GM21723 (cell line): ENCODE data around the gene RPS6KB2.
"Not testable (repeated sequence)": the region's sequence is repeated elsewhere in the genome, so short reads cannot be mapped to it uniquely, and the experiment has no call there.

Experiments
- ATAC-seq: cut with Tn5 transposase; IDR thresholded peaks from one replicate; pipeline ENCODE4 v1.9.1; 2021; ENCODE audit warnings: mild to moderate bottlenecking, moderate library complexity; ENCODE audit not compliant: unreplicated experiment

Gene RPS6KB2

DNA sequence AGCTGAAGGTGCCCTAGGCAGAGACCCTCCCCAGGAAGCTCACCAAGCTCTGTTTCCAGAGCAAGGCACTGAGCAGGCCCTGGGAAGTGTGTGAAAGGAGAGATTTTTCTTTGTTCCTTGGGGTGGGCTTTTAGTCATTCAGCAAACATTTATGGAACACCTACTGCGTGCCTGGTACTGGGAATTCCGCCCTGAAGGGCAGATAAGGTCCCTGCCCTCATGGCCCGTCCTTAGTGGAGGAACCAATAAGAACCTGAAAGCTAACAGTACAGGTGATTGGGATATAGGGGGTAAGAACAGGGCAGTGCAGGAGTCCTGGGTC lies 36.9 kb downstream of the RPS6KB2 start:
- ATAC-seq = no peak

DNA sequence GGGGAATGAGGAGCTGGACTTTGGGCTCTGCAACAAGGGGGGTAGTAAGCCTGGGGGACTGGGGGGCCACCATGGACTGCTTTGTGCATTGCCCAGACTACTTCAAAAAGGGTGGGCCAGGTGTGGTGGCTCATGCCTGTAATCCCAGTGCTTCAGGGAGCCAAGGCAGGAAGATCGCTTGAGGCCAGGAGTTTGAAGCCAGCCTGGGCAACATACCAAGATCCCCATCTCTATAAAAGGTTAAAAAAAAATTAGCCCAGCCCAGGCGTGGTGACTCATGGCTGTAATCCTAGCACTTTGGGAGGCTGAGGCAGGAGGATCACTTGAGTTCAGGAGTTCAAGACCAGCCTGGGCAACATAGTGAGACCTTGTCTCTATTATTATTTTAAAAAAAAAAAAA lies 37.2 kb downstream of the RPS6KB2 start:
- ATAC-seq = not testable (repeated sequence)

DNA sequence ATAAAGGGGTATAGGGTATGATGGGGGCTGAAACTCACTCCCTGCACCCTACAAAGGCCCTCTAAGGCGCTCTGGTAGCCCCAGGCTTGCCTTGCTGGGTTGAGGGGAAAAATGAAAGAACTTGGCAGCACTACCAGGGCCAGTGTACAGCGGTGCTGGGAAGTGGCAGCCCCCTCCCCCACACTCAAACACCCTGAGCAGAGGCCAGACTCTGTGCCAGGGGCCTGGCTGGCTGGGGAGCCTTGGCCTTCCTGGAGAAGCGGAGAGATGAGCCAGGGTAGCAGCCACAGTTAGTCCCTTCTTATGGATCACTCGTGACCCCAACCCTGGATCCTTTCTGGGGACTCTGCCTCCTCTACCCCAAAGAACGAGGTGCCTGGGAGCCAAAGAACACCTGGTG lies 38.1 kb downstream of the RPS6KB2 start:
- no peak for ATAC-seq

DNA sequence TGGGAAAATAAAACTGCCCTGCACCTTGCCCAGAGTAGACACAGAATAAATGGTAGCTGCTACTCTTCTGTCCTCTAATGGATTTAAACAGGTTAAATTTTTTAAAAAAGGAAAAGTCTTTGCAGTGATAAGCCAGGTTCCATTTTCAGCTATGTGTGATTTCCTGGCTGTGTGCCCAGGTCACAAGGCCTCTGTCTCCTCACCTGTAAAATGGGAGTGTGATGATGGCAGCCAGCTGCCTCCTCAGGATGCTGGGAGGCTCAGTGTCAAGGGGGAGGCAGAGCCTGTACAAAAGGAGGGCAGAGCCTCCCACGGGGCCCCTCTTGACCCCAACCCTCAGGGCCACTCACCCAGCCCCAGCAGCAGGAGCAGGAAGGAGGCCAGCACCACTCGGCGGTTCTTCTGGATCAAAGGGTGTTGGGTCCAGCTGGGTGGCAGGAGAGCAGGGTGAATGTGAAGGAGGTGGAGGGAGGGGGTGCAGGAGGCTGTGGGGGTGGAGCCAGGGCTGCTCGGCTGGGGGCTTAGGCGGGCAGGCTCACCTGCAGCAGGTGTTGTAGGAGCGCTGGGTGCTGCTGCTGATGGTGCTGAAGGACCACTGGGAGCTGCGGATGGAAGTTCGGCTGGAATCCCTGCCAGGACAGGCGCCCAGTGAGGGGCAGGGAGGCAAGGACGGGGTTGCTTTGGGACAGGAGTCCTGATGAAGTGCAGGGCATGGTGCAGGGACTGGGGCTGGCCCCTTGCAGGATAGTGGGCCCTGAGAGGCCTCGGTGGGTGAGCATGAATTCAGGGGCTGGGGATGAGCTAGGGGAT lies 38.9 kb downstream of the RPS6KB2 start:
- no peak for ATAC-seq

DNA sequence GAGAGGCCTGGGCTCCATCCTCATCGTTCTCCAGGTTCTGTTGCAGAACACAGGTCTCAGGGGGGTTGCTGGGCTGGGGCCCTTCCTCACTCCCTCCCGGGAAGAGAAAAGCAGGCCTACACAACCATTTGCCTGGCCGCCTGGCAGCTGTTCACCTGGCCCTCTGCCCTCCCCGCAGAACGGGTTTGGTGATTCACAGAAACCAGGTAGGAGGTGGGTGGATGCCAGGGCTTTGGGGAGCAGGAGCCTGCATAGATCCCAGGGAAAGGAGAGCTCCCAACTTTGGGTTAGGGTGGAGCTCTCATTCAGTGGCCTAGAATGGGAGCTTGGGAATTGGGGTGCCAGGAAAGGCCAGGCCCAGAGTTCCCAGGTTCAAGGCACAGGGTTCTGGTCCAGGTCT lies 39.8 kb downstream of the RPS6KB2 start:
- no peak for ATAC-seq

DNA sequence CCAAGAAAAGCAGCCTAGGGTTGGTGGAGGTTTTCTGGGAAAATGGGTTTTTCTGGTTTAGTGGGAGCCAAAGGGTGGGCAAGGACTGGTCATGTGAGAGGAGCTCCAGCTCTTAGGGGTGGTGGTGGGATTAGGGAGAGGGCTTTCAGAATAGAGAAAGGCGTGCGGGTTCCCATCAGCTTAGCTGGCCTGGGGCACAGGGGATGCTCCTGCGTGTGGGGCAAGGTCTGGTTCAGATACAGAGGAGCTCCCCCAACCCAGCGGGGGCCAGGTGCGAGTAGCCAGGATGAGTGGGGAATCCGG lies 40.1 kb downstream of the RPS6KB2 start:
- ATAC-seq = no peak

DNA sequence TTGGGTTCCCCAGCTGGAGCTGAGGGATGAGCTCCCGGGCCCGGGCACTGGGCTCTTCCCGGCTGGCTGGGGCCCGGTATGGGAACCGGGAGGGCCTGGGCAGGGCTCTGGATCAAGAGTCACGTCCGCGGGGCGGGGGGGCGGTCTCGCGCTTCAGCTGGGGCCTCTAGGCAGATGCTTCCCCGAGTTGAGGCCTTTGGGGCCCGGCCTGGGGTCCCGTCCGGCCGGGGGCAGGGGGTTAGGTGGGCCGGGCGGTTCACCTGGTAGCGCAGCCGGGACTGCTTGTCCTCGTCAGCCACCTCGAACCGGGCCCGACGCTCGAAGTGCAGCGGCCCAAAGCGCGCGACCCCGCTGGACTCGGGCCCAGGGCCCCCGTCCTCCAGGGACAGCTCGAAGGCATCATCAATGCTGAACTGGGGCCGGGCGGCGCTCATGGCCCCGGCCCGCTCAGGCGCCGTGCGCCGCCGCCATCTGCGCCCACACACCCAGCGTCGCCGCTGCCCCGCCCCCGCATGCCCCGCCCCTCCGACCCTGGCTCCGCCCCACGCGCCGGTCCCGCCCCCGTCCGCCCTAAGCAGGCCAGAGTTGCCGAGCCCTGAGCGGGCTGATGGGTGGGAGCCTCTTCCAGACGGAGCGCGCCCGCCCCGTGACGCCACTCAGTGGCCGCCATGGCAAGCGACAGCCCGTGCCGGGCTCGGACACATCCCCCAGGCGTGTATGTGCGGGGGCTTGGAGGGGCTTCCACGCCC lies 40.6 kb downstream of the RPS6KB2 start, which contains the start of gene TMEM134:
TSS of gene TMEM134 (minus strand) at position 493 of the 749 bp plus-strand sequence. CDS start at position 434, 59 bp downstream.
- peak; percentile 69 for ATAC-seq

DNA sequence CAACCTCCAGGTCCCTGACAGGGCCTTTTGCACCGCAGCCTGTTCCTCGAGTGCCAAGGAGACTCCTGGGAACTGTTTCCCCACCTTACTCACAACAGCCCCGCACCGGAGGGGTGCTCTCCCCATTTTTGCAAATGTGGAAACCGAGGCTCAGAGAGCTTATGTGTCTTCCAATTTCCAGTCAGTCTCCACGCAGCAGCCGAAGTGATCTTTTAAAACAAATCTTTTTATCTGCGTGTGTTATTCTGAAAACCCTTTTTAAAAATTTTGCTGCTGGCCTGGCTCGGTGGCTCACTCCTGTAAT lies 41.2 kb downstream of the RPS6KB2 start:
- ATAC-seq = no peak

DNA sequence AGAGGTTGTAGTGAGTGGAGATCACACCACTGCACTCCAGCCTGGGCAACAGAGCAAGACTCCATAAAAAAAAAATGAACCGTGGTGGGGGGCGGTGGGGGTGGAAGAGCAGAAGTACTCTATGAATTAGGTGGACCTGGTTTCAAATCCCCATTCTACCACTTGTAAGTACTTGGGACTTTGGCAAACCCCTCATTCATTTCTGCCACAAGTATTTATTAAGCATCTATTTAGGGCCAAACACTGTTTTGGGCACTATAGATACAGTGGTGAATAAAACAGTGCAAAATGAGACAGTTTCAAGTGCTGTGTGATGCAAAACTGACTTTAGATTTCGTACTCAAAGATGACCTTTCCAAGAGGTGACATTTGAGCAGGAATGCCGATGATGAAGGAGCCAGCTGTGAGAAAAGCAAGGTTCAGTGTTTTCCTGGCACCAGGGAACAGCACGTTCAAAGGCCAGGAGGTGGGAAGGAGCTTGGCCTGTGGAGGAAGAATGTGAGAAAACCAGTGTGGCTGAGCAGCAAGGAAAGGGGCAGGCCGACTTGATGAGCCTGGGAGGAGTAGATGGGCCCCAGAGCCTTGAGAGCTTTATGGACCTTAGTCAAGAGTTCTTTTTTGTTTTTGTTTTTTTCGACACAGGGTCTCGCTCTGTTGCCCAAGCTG lies 42.2 kb downstream of the RPS6KB2 start:
- ATAC-seq = no peak

DNA sequence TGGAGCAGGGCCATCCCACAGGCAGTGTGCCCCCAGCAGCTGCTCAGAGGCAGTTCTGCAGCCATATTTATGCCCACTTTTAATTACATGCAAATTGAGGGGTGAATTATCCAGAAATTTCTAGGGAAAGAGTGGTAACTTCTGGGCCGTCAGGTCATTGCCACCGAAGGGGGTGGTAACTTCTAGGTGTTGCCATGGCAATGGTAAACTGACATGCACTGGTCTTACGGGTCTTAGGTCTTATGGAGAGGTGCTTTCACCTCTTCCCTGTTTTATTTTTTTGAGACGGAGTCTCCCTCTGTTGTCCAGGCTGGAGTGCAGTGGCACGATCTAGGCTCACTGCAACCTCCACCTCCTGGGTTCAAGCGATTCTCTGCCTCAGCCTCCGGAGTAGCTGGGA lies 44.6 kb downstream of the RPS6KB2 start:
- ATAC-seq = no peak

DNA sequence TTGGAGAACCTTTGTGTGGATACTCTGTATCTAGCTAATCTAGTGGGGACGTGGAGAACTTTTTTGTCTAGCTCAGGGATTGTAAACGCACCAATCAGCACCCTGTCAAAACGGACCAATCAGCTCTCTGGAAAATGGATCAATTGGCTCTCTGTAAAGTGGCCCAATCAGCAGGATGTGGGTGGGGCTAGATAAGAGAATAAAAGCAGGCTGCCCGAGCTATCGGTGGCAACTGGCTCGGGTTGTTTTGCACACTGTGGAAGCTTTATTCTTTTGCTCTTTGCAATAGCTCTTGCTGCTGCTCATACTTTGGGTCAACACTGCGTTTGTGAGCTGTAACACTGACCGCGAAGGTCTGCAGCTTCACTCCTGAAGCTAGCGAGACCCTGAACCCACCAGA lies 48.4 kb downstream of the RPS6KB2 start:
- not testable (repeated sequence) for ATAC-seq

DNA sequence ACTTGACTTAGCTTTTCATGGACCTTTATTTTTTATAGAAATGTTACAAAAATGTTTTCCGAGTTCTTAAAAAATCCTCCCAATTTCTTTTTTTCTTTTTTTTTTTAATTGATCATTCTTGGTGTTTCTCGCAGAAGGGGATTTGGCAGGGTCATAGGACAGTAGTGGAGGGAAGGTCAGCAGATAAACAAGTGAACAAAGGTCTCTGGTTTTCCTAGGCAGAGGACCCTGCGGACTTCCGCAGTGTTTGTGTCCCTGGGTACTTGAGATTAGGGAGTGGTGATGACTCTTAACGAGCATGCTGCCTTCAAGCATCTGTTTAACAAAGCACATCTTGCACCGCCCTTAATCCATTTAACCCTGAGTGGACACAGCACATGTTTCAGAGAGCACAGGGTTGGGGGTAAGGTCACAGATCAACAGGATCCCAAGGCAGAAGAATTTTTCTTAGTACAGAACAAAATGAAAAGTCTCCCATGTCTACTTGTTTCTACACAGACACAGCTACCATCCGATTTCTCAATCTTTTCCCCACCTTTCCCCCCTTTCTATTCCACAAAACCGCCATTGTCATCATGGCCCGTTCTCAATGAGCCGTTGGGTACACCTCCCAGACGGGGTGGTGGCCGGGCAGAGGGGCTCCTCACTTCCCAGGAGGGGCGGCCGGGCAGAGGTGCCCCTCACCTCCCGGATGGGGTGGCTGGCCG lies 49.2 kb downstream of the RPS6KB2 start:
- ATAC-seq = not testable (repeated sequence)

DNA sequence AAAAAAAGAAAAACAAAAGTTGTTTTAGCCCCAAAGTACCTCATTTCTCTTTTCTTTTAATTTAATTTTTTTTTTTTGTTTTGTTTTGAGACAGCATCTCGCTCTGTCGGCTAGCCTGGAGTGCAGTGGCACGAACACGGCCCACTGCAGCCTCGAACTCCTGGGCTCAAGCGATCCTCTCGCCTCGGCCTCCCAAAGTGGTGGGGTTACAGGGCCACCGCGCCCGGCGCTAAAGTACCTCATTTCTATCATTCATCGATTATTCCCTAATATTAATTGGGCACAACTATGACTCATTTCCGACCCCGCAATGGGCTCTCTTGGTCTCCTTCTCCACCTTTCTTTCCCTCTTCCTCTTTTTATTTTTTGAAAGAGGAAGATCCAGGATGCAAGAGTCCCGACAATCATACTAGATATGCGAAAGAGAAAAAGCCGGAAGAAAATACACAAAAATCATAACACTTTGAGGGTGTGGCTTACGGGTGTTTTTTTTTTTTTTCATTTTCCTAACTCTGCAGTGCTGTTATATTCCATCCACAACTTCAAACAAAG lies 54.1 kb downstream of the RPS6KB2 start:
- ATAC-seq = peak; percentile 0

DNA sequence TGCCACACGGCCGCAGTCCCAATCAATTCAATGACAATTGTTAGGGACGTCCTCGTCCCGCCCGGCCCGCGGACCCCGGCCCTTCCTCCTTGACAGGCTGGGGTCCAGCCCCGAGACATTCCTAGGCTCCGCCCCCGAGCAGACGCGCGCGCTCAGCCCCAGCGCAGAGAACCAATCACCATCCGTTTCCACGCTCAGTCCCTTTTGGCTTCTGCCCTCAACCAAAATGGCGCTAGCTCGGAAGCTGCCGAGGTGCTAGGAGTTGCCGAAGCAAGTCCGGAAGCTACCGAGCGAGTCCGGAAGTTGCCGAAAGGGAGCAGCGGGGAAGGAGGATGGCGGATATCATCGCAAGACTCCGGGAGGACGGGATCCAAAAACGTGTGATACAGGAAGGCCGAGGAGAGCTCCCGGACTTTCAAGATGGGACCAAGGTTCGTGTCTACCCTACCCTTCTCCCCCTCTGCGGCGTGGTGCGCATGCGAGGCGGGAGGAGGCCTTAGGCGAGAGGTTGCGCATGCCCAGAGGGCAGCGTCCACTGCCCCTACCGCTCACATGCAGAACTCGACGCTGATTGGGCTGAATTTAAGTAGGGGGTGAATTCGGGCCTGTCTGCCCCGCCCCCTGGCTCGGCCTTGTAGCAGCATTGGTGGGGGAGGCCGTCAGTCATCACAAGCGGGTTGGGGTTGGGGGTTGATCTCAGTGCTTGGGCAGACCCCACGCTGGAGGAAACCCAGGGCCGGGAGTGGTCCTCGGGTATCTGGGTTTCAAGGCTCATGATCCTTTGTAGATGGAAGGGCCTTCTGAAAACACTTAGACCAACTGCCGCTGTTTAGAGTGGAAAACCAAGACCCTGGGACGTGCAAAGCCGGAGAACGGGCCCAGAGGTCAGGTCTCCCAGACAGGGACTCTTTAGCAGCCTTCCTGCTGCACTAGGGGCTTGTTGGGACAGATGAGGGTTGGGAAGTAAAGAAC lies 54.8 kb downstream of the RPS6KB2 start, which contains the start of gene AIP:
TSS of gene AIP (plus strand) at position 200 of the 972 bp plus-strand sequence. CDS start at position 333, 133 bp downstream.
- peak; percentile 54 for ATAC-seq

DNA sequence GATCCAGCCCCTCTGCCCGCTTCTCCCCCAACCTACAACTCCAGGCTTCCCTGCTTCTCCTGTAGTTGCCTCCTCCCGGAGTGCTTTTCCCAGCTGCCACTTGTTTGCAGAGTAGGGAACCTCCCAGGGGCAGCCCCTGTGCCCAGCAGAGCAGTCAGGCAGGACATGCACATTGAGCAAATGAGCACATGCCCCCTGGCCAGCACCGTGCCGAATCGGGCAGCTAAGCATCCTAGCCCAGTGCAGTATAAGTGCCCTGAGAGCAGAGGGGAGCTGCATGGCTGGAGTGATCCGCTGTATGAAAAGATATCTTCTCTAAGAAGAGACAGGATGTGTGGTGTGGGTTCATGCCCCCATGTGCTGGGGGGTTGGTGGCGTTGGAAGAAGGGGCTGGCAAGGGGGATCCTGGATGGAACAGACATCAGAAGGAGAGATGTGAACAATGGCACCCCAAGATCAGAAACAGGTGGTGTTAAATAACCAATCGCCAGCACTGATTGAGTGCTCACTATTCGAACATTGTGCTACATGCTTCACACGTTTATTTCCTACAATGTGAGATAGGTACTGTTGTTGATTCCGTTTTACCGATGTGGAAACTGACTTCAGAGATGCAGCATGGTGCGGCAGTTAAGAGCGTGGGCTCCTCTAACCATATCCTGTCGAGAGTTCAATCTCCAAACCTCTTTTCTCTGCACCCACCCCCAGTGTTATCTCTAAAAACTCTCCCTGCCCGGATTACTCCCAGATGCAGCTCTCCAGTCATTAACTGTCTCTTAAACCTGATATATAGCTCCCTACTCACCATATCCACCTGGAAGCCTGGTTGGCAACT lies 55.8 kb downstream of the RPS6KB2 start:
- ATAC-seq = no peak

DNA sequence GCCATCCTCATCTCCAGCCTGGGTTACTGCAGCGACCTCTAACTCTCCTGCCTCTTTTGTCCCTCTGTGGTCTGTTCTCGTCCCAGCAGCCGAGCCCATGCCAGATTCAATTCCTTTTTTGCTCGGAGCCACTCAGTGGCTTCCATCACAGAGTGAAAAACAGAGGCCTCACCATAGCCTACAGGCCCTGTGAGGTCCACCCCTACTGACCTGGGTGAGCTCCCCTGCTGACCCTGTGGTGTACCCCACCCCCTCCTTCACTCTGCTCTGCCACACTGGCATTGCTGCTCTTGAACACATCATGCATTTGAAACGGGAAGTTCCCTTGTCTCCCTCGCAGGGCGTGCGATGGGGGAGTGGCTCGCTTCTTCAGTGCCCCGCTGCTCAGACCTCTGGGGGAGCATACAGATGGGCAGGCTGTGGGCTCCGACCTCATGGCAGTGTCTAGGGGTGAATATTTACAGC lies 56.6 kb downstream of the RPS6KB2 start:
- no peak for ATAC-seq
